Measurements from ENCODE around the gene NLRP7. TPM values are rescaled to one million over a fixed set of nuclear protein-coding genes. Genes with fewer than 3 reads are reported as not detected.

The NLRP7 gene
- polyA plus RNA-seq, 1 experiment = not detected

DNA sequence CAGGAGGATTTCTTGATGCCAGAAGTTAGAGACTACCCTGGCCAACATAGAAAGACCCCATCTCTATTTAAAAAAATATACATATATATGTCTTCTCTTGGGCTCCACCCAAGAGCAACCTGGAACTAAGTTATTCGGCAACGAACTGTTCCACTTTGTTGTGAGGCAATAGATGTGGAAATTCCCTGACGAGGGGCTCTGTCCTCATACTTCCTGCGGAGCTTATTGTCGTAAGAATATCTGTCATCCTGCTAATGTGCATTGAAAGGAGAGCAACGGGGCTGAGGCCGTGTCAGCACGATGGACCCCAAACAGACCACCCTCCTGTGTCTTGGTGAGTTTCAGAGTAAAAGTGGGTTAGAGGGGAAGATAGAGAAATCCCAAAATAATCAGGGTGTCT lies 73.3 kb downstream of the NLRP7 start, which contains the start of gene FCAR:
Gene FCAR (plus strand): TSS at position 246 of the 400 bp plus-strand sequence. CDS start 55 bp downstream, at position 301.
- no peaks in the 10 kb centered on the region for H3K27me3 ChIP-seq (ENCODE audit: control insufficient read depth, insufficient read depth, low read length)
- no peaks in the 10 kb centered on the region for H3K36me3 ChIP-seq (ENCODE audit: control insufficient read depth, insufficient read depth, low read length)
- ChIA-PET POLR2A (no interaction called here), CTCF (no interaction called here)
- no peak within 1 kb of the TSS for H3K4me3 ChIP-seq (ENCODE audit: low read depth, low read length)
- TF ChIP-seq, protein P1, sequence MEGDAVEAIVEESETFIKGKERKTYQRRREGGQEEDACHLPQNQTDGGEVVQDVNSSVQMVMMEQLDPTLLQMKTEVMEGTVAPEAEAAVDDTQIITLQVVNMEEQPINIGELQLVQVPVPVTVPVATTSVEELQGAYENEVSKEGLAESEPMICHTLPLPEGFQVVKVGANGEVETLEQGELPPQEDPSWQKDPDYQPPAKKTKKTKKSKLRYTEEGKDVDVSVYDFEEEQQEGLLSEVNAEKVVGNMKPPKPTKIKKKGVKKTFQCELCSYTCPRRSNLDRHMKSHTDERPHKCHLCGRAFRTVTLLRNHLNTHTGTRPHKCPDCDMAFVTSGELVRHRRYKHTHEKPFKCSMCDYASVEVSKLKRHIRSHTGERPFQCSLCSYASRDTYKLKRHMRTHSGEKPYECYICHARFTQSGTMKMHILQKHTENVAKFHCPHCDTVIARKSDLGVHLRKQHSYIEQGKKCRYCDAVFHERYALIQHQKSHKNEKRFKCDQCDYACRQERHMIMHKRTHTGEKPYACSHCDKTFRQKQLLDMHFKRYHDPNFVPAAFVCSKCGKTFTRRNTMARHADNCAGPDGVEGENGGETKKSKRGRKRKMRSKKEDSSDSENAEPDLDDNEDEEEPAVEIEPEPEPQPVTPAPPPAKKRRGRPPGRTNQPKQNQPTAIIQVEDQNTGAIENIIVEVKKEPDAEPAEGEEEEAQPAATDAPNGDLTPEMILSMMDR (IDR thresholded peaks at IDR 0.05; ENCODE audit: insufficient read depth, low read depth, low read length) = no peak
- DNase-seq (ENCODE audit: low read depth) = no peak

Small RNA genes within 50 kb of the gene (small RNA-seq; reads per million reads assigned to genes)
- not detected for gene AC011476.8 (ENCODE audit: insufficient read length, low read depth, low replicate concordance)

Other genes starting within 250 kb of the NLRP7 start
- not detected in 2 replicates for gene KIR3DL3, start 223.1 kb downstream of the NLRP7 start, polyA plus RNA-seq (2011; rRNA removed)
- not detected in 2 replicates for gene KIR2DL3, start 209.0 kb downstream of the NLRP7 start, polyA plus RNA-seq (2011; rRNA removed)
- not detected in 2 replicates for gene KIR2DL1, start 177.7 kb downstream of the NLRP7 start, polyA plus RNA-seq (2011; rRNA removed)
- gene KIR2DL4, start 143.9 kb downstream of the NLRP7 start, polyA plus RNA-seq (2011; rRNA removed) = not detected in 2 replicates
- not detected in 2 replicates for gene KIR3DL1, start 131.1 kb downstream of the NLRP7 start, polyA plus RNA-seq (2011; rRNA removed)
- gene KIR2DS4, start 114.9 kb downstream of the NLRP7 start, polyA plus RNA-seq (2011; rRNA removed) = not detected in 2 replicates
- gene KIR3DL2, start 97.1 kb downstream of the NLRP7 start, polyA plus RNA-seq (2011; rRNA removed) = not detected in 2 replicates
- not detected in 2 replicates for gene FCAR, start 73.3 kb downstream of the NLRP7 start, polyA plus RNA-seq (2011; rRNA removed)
- not detected in 2 replicates for gene NCR1, start 41.4 kb downstream of the NLRP7 start, polyA plus RNA-seq (2011; rRNA removed)
- not detected in 2 replicates for gene NLRP2, start 18.8 kb upstream of the NLRP7 start, polyA plus RNA-seq (2011; rRNA removed)
- not detected in 2 replicates for gene GP6, start 90.7 kb upstream of the NLRP7 start, polyA plus RNA-seq (2011; rRNA removed)
- gene RDH13, start 115.6 kb upstream of the NLRP7 start, polyA plus RNA-seq (2011; rRNA removed) = 5.2 and 6.1 TPM in 2 replicates
- gene EPS8L1, start 128.3 kb upstream of the NLRP7 start, polyA plus RNA-seq (2011; rRNA removed) = 3.6 and 4.4 TPM in 2 replicates
- 36.0 and 50.8 TPM in 2 replicates for gene PPP1R12C, start 170.1 kb upstream of the NLRP7 start, polyA plus RNA-seq (2011; rRNA removed)
- 10.4 and 10.5 TPM in 2 replicates for gene TNNT1, start 201.7 kb upstream of the NLRP7 start, polyA plus RNA-seq (2011; rRNA removed)
- gene TNNI3, start 210.2 kb upstream of the NLRP7 start, polyA plus RNA-seq (2011; rRNA removed) = 0.12 TPM in 1 of 2 replicates, not detected in the other
- 0.39 and 0.51 TPM in 2 replicates for gene DNAAF3, start 219.1 kb upstream of the NLRP7 start, polyA plus RNA-seq (2011; rRNA removed)
- 0.26 and 0.47 TPM in 2 replicates for gene SYT5, start 232.8 kb upstream of the NLRP7 start, polyA plus RNA-seq (2011; rRNA removed)

Measured in BJ (cell line).